GM21619 (cell line): Measurements from ENCODE around the gene ACSF3.
"Not testable (repeated sequence)": the region's sequence is repeated elsewhere in the genome, so short reads cannot be mapped to it uniquely, and the experiment has no call there.

ENCODE experiments used
- ATAC-seq: cut with Tn5 transposase; IDR thresholded peaks from one replicate; pipeline ENCODE4 v1.9.1; 2021; ENCODE audit not compliant: unreplicated experiment

ACSF3 gene

DNA sequence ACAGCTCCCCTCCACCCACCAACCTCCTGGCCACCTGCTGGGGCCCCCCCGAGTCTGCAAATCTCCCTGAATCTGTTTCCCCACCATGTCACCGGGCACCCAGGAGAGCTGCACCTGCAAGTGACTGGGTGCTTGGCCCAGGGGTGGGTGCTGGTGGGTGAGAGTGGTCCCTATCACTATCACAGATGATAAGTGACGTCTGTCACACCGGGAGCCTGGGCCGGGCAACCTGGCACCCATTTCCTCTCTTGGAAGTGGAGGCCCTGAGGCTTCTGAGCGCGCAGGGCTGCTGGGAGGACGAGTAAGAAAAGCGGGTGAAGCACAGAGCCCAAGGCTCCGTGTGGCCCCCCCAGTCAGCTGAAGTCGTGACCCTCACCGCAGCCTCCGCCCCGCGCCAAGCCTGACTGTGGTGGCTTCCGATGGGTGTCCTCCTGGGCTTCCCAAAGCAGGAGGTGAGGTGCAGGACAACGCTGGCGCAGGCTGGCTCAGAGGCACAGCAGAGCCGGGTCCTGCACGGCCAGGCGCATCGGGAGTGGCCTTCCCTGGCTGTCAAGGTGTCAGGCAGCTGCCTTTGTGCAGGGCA lies 21.0 kb upstream of the ACSF3 start:
- no peak for ATAC-seq

DNA sequence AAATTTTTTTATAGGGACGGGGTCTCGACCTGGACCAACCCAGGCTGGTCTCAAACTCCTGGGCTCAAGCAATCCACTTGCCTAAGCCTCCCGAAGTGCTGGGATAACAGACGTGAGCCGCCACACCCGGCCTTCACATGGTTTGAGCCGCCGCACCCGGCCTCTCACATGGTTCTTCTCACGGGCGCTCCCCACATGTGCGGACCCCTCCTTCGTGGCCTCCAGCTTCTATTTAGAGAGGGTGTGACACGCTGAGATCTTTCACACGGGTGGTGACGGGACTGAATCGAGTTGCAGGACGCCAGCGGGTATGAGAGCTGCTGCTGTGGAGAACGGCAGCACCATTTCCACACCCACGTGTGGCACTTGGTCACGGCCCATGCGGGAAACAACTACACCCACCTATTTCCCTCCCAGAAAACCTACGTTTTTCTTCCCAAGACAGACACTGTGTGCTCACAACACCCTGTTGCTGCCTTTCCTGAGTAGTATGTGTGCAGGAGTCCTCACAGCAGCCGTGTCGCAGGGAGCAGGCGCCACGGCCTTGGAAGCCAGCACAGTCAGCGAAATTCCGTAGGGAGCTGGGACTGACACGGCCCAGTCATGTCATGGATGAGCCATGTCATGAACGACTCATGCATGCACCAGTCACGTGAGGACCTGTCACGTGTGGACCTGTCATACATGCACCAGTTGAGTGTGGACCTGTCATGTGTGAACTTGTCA lies 20.1 kb upstream of the ACSF3 start:
- no peak for ATAC-seq

DNA sequence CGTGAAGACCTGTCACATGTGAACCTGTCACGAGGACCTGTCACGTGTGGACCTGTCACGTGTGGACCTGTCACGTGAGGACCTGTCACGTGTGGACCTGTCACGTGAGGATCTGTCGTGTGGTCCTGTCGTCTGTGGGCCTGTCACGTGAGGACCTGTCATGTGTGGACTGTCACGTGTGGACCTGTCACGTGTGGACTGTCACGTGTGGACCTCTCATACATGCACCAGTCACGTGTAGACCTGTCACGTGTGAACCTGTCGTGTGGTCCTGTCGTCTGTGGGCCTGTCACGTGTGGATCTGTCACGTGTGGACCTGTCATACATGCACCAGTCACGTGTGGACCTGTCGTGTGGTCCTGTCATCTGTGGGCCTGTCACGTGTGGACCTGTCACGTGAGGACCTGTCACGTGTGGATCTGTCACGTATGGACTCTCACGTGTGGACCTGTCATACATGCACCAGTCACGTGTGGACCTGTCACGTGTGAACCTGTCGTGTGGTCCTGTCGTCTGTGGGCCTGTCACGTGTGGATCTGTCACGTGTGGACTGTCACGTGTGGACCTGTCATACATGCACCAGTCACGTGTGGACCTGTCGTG lies 19.5 kb upstream of the ACSF3 start:
- ATAC-seq = not testable (repeated sequence)

DNA sequence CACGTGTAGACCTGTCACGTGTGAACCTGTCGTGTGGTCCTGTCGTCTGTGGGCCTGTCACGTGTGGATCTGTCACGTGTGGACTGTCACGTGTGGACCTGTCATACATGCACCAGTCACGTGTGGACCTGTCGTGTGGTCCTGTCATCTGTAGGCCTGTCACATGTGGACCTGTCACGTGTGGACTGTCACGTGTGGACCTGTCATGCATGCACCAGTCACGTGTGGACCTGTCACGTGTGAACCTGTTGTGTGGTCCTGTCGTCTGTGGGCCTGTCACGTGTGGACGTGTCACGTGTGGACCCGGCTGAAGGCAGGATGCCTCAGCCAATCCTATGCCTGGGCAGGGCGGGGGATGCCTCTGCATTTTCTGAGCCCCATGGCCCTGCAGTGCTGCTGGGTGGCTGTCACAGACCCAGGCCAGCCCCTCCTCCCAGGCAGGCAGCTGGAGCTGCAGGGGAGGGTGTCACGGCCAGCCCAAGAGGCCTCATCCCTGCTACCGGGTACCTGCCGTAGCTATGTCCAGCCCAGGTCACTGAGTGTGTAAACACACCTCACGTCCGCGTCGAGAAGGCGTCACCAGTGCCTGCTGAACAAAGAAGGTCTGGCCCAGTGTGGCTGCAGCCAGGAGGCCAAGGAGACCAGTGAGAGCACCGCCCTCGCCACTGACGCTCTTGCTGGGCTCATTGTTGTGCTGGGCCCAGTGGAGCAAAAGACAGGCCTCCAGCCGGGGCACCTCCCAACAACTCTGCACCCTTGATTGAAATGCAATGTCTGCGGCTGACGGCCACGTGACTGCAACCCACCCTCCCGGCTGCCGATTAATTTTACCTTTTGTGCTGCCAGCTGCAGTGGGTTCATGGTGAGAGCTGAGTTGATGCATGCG lies 18.6 kb upstream of the ACSF3 start:
- no peak for ATAC-seq

DNA sequence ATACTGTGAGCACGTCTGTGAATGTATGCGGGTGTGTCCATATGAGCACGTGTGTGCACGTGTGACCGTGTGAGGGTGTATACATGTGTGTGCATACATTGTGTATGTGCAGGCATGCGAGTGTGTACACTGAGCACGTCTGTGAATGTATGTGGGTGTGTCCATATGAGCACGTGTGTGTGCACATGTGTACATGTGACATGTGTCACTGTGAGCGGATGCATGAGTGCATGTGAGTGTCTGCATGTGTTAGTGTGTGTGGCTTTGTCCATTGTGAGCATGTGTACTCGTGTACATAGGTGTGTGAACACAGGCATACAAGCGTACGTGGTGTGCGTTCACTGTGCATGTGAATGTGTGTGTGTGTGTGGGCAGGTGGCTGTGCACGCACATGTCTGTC lies 17.5 kb upstream of the ACSF3 start:
- ATAC-seq = no peak

DNA sequence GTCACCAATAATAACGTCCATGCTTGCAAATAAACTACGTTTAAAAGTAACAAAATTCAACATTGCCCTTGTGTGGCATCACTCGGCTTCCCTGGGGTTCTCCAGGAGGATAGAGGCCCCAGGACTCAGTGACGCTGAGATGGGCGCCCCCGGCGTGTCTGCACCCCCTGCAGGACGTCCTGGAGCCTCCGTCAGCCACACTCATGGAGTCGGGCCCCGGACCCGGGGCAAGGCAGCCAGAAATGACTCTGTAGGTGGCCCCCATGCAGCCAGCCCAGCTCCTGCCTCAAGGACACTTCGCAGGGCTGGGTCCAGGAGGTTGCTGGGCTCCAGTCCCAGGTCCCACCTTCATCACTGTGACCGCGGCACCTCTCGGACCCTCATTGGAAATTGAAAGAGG lies 16.6 kb upstream of the ACSF3 start:
- ATAC-seq = no peak

DNA sequence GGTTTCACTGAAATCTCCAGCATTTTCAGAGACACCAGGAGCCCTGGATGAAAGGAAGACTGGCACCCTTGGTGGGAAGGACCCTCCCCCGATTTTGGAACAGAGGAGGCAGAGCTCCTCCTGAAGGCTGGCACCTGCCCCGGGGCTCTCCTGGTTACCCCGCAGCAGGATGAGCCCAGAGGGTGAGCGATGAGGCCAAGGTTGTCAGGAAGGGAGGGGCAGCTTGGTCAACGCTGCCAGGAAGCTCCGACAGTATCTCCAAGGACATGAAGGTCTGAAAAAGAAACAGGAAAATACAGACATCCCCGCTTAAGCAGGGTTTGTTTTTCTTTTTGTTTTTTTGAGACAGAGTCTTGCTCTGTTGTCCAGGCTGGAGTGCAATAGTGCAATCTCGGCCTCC lies 15.5 kb upstream of the ACSF3 start:
- ATAC-seq = no peak

DNA sequence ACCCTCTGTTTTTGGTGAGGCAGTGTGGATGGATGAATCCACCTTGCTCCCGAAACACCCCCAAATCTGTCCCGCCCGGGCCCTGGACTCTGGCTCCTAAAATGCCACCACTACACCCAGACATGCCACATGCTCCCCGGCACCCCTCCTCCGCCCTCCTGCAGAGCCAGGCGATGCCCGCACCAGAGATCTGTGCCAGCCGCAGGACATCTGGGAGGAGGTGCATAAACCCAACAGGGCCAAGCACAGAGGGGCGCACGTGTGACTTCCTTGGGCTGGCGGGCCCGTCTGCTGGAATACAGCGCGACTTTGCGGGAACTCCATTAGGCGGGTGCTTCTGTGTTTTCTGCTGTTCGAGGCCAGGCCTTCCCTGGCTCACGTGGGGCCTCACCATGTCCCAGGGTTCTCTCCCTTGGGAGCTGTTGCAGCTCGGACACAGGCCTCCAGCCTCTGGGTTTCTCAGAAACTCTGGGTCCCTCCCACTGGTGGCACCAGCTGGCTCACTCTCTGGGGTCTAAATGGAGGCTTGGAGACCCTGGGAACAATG lies 14.1 kb upstream of the ACSF3 start:
- ATAC-seq = no peak

DNA sequence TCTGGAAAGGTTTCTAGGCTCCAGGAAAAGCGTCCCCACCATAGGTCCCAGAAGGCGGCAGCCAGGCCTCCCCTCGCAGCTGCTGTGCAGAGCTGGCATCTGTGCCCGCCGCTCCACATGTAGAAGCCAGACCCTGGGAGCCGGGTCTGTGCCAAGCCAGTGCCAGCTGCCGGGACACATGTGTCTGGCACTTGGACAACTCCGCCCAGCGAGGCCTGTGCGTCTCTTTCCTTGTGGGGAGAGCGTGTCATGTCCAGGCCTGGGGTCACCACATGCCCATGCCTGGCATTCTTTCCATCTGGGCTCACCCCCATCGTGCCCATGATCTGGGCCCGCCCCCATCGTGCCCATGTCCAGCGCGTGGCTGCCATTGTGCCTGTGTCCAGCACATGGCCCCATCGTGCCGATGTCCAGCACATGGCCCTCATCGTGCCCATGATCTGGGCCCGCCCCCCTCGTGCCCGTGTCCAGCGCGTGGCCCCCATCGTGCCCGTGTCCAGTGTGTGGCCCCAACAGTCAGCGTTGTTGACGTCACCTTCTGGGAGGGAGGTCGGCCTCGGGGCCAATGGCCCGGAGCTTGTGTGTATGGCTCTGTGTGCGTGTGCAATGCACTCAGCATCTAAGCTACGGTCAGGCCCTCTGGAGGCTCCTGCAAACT lies 13.3 kb upstream of the ACSF3 start:
- no peak for ATAC-seq

DNA sequence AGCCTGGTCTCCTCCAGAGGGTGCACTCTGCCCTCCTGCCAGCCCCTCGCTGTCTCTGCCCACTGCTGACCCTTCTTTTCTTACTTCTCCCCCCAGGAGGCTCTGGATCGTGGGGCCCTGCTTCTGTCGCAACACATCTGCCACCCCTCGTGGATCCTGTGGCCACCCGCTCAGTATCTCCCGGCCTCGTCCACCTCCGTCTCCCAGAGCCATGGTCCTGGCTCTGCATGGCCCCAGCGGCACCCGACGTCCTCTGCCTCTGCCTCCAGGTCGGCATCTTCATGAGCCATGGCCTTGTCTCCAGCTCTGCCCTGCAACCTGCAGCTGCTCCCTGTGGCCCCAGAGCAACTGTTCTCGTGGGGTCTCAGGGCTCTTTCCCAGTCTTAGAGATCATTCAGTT lies 12.1 kb upstream of the ACSF3 start:
- ATAC-seq = no peak

DNA sequence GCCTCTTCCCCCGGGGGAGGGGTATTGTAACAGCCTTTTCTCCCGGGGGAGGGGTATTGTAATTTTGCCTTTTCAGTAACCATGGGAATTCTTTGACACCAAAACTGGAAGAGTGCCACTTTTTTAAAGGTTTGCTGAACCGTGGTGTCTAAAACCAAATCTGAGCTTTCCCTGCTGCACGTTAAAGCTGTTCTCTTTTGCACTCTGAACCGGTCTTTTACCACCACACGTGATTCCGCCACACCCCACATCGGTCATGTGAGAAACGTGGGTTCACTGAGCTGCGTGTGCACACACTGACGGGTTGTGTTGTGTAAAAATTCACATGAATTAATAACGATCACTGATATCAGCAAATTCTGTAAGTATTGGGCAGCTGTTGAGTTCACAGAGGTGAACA lies 9.2 kb upstream of the ACSF3 start:
- ATAC-seq = no peak

DNA sequence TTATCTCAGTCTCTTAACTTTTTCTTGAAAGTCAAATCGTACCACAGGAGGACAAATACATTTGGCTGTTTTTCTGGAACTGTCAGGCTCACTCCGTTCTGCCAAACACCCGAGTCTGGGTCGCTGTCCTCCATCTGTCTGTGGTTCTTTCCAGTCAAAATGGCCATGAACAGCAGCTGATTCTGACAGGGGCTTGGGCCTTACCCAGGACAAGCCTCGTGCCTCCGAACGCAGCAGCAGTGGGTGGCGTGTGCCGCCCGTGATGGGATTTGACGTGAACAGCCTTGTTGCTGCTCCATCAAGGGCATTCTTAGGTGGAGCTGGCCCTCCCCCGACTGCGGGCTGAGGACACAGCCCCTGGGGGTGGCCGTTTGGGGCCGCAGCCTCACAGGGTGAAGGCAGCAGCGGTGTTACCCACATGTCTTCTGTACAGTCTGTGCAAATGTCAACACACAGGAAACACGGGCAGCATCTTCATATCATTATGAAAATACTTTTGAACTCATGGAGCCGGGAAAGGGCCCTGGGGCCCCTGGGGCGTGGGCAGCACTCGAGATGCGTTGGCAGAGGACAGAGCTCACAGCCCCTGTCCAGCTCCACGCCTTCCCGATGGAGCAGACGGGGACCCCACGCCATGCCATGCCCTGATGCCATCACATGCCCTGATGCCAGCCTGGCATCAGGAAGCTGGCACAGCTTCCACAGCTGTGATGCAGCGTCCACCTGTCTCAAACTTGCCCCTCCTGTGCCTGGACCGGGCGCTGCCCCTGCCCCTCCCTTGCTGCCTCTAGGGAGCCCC lies 8.6 kb upstream of the ACSF3 start:
- no peak for ATAC-seq

DNA sequence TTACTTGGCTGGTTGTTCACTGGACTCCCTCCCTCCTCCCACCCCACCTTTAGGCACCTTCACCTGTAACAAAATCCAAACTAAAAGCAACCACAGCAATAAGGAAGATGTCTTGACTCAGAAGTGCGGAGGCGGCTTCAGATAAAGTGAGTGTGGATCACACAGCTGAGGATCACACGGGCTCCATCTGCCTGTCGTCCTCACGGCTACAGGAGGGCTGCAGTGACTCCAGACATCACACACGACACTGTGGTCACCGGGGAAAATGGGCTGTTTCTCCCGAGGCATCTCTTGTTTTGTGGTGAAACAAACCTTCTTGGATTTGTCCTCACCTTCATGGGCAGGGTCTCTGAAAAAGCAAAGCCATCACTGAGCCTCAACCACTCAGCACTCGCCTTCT lies 7.9 kb upstream of the ACSF3 start:
- ATAC-seq = no peak

DNA sequence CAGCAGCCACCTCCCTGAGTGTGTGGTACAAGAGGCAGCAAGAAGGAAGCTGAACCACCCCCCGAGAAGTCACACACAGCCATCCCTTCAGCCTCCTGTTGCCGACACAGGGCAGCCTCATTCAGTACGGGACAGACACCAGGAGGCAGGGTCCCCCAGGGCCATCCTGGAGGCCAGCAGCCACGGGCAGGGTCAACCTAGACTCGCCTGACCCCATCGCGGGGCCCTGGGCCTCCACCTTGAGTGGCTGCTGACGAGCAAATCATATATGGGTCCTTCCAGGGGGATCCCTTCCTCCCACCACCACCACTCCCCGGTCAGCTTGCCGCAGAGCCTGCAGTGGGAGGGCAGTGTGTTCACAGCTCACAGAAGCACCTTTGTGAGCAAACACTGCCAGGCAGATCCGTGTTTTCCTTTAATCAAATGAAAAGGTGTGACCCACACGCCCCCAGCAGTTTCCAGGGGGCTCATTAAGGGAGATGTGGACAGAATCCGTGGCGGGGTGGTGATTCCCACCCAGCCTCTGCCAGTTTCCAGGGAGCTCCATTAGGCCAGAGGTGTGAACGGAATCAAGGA lies 5.6 kb upstream of the ACSF3 start:
- ATAC-seq = no peak

DNA sequence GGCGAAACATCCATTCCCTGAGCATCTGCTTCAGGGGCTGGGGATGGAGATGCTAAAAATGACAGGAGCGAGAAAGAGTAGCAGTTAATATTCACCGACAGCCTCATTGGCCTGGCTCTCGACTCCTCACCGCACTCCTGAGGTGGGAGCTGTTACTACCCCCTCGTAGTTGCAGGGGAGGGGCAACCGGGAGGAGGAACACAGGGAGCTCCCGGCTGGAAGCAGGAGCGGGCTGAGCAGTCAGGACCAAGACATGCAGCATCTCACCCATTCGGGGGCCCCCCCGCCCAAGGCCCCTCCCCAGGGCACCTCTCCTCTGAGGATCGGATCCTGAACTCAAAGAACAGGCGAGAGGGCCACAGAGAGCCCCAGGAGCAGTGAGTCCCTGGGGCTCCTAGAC lies 4.5 kb upstream of the ACSF3 start:
- no peak for ATAC-seq

DNA sequence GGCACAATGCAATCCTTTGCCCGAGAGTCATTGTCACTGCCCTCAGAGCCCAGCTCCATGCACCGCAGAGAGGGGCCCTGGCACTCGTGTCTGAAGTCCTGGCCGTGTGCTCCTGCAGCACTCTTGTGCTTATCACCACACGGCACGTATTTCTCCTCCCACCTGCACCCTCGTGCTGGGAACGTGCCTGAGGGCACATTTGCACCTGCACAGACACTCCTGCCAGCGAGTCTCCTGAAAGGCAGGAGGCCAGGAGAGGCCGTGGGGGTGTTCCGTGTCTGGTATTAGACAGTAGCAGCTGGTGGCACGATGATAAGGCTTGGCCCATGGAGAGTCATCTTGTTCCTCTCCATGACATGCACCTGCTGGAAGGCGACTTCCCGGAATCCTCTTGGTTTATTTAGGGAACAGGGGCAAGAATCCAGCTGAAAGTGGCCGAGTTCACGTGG lies 3.4 kb upstream of the ACSF3 start:
- no peak for ATAC-seq

DNA sequence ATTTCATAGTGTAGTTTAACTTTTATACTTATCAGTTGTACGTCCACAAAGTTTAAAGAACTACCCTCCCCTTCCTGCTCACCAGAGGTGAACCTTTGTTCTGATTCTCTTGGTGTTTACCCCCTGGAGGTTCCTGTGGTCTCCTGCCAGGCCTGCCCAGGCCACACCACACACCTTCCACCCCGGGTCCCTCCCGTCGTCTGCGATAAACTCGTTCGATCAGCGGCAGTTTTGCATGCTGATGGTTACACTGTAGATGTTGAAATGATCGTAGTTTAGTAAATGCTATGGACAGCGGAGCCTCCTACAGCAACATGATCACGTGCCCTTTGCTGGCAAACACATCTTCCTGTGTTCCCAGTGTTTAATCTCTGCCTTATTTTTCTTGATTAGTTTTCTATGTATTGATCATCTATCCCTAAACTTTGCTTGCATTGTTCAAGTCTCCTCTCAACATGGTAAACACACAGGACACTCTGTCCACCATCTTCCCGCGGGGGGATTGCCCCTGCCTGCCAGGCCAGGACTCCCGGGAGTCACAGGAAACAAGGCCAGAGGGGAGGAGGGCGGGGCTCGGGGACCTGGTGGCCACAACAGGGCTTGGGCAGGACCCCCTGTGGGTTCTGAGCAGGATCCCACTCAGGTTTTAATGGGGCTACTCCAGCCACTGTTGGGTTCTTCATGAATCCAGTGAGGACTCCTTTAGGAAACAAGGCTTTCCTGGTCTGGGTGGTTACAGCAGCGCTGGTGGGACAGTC lies 2.8 kb upstream of the ACSF3 start:
- no peak for ATAC-seq

DNA sequence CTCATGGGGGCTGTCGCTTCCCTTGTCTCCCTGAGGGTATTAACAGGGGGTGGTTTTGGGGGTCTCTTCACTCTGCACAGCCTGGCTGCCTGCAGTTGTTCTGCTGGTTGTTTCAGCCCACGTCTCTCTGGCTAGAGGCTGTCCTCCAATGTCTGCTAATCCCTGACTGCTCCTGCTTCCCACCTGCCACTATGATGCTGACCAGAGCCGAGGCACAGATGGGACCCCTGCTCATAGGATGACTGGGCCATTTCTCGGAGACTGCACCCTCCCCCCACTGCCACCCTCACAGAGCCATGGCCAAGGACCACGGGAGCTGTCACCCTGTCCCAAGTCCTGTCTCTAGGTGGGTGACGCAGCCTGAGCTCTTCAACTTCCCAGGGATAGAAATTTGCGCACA lies 1.6 kb upstream of the ACSF3 start:
- no peak for ATAC-seq

DNA sequence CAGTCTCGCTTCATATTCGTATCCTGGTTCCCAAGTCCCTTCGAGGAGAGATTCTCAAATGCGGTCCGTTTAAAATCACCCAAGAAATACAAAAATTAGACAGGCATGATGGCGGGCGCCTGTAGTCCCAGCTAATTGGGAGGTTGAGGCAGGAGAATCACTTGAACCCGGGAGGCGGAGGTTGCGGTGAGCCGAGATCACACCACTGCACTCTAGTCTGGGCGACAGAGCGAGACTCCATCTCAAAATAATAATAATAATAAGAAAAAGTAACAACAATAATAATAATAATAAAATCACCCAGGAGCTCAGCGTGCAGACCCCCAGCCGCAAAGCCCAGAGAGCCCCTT lies 425 bp upstream of the ACSF3 start:
- ATAC-seq = not testable (repeated sequence)
